Esophagus squamous epithelium (tissue), 5 donors: ENCODE results near the gene CTDSPL. TPM values are rescaled to one million over a fixed set of nuclear protein-coding genes. Genes with fewer than 3 reads are reported as not detected.

ENCODE experiments used
- DNase-seq: peaks from one replicate; lab custom pipeline; 2025; lab: John Stamatoyannopoulos, UW
- H3K27ac ChIP-seq, 4 donors: fragments of 200-600 bp; sonication (generic); one replicate each; pipeline ENCODE4 v1.5.1; 2016 to 2019; ENCODE audit warnings: mild to moderate bottlenecking in 1 of 4
- H3K27me3 ChIP-seq, 4 donors: fragments of 200-600 bp; sonication (generic); 1 replicate in 3 of 4; 2 replicates in 1 of 4; pipeline versions ENCODE4 v1.5.1 to v1.6.0; 2017 to 2021; ENCODE audit warnings: antibody characterized with exemption in 1 of 4
- H3K36me3 ChIP-seq, 3 donors: fragments of 200-600 bp; sonication (generic); one replicate each; pipeline ENCODE4 v1.5.1; 2016 to 2019
- H3K4me1 ChIP-seq, 3 donors: fragments of 200-600 bp; sonication (generic); one replicate each; pipeline ENCODE4 v1.5.1; 2017 to 2019
- H3K4me3 ChIP-seq, 4 donors: fragments of 200-600 bp; sonication (generic); 1 replicate in 3 of 4; 2 replicates in 1 of 4; pipeline ENCODE4 v1.5.1; 2016 to 2019; ENCODE audit warnings: mild to moderate bottlenecking in 2 of 4, moderate library complexity in 1 of 4
- H3K9me3 ChIP-seq, 3 donors: fragments of 200-600 bp; sonication (generic); one replicate each; pipeline ENCODE4 v1.5.1; 2016 to 2019
- POLR2A ChIP-seq, 4 donors: fragments of 450-650 bp; IDR thresholded peaks; one replicate each; pipeline ENCODE4 v1.6.1; 2017; ENCODE audit warnings: antibody characterized with exemption in 4 of 4, mild to moderate bottlenecking in 4 of 4, moderate library complexity in 3 of 4
- WGBS, 2 donors: methylation state at CpG; one replicate each; pipeline ENCODE4 v1.1.5; 2018; 5-methylcytosine and 5-hydroxymethylcytosine counted together
- intact Hi-C: fragments of 100-400 bp; cut with DNase I; formaldehyde crosslinking; loops from one replicate; pipeline ENCODE4 v1.15.0; 2022
- total RNA-seq, 4 donors: library from RNA; depleted of rRNA; stranded (reverse); fragments of >200 nt; gene quantifications; one replicate each; pipeline ENCODE4 v1.1.0, GENCODE V29; 2016
- TF ChIP-seq, protein P1 (sequence below), 6 experiments: fragments of 450-650 bp in 4 of 6; fragments of 200-600 bp in 2 of 6; sonication (generic) in 2 of 6; IDR thresholded peaks; one replicate each; pipeline ENCODE4 v1.5.1; 2016 to 2019; ENCODE audit warnings: antibody characterized with exemption in 6 of 6, mild to moderate bottlenecking in 4 of 6, moderate library complexity in 4 of 6
- donor health status: DM: yes; HTN: yes; CAD: no.

Gene CTDSPL
- total RNA-seq, 4 donors from 2014 or later: 20.7 to 55.1 (median 30.8) TPM

DNA sequence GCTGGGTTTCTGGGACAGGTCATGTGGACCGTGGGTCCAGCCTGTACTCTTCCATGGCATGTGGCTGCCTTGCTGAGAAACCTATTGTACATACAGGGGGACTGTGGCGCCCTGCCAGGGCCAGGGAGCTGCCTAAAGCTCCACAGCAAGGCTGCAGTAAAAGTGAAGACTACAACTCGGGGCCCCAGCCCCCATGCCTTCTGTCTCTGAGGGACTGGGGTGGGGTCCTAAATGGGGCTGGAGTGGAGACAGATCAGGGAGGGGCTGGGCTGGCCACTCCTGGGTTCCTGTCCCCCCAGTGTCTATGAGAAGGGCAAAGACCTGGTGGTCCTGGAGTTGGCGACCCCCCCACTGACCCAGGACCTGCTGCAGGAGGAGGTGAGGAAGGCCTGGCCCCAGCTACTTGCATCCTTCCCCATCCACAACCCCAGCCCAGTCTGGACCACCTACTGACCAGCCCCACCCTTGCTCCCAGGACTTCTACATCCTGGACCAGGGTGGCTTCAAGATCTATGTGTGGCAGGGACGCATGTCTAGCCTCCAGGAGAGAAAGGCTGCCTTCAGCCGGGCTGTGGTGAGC, 136.2 kb downstream of the CTDSPL start:
- no peaks in the 10 kb centered on the region for H3K9me3 ChIP-seq

DNA sequence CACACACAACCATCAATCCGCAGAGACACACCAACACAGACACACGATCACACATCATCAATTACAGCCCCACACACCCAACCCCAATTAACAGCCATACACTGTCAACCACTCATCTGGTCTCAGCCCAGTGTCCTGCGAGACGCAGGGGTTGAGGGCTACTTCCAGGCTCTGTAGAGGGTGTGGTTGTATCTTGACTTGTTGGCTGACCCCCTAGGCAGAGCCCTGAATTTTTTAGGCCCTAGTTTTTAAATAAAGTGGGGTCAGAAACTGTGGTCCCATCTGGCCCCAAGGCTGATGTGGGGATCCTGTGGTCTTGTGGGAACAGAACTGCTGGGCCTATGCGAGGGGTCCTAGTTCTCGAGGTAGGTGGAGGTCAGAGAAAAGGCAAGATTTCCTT, 138.2 kb downstream of the CTDSPL start:
- no peaks in the 10 kb centered on the region for H3K9me3 ChIP-seq
- H3K27ac ChIP-seq: no peak overlapping the region
- 88 to 91% methylated on average over 6 of the region's 6 CpGs for WGBS, 2 donors
- intact Hi-C loops: no loop called here
- peaks cover 0 to 51% (median 0%) of the 10 kb centered on the region in 3 donors for H3K36me3 ChIP-seq
- TF ChIP-seq POLR2A (IDR thresholded peaks at IDR 0.05): no peak
- TF ChIP-seq, protein P1, sequence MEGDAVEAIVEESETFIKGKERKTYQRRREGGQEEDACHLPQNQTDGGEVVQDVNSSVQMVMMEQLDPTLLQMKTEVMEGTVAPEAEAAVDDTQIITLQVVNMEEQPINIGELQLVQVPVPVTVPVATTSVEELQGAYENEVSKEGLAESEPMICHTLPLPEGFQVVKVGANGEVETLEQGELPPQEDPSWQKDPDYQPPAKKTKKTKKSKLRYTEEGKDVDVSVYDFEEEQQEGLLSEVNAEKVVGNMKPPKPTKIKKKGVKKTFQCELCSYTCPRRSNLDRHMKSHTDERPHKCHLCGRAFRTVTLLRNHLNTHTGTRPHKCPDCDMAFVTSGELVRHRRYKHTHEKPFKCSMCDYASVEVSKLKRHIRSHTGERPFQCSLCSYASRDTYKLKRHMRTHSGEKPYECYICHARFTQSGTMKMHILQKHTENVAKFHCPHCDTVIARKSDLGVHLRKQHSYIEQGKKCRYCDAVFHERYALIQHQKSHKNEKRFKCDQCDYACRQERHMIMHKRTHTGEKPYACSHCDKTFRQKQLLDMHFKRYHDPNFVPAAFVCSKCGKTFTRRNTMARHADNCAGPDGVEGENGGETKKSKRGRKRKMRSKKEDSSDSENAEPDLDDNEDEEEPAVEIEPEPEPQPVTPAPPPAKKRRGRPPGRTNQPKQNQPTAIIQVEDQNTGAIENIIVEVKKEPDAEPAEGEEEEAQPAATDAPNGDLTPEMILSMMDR (IDR thresholded peaks at IDR 0.05): no peak
- no peak for DNase-seq
- H3K27me3 ChIP-seq: no peaks in the 10 kb centered on the region
- H3K4me3 ChIP-seq: no peak overlapping the region
- H3K4me1 ChIP-seq: peaks cover 18 to 57% (median 22%) of the 10 kb centered on the region in 3 donors

More for the DNA sequence above, 136.2 kb downstream of the CTDSPL start:
- 70 to 100% methylated on average over 1 to 2 of the region's 6 CpGs for WGBS, 2 donors
- Histone ChIP-seq H3K27ac (peak overlapping the region; percentile 86 to 97 (median 94)), H3K27me3 (no peaks in the 10 kb centered on the region), H3K4me3 (peak overlapping the region in 3 of 4 donors; percentile 54 to 76 (median 56)), H3K36me3 (peaks cover 0 to 46% (median 0%) of the 10 kb centered on the region in 3 donors), H3K4me1 (peaks cover 14 to 59% (median 32%) of the 10 kb centered on the region in 3 donors)
- DNase-seq: no peak
- no peak for TF ChIP-seq POLR2A (IDR thresholded peaks at IDR 0.05)
- TF ChIP-seq, protein P1 (IDR thresholded peaks at IDR 0.05): no peak
- intact Hi-C loops: no loop called here

DNA sequence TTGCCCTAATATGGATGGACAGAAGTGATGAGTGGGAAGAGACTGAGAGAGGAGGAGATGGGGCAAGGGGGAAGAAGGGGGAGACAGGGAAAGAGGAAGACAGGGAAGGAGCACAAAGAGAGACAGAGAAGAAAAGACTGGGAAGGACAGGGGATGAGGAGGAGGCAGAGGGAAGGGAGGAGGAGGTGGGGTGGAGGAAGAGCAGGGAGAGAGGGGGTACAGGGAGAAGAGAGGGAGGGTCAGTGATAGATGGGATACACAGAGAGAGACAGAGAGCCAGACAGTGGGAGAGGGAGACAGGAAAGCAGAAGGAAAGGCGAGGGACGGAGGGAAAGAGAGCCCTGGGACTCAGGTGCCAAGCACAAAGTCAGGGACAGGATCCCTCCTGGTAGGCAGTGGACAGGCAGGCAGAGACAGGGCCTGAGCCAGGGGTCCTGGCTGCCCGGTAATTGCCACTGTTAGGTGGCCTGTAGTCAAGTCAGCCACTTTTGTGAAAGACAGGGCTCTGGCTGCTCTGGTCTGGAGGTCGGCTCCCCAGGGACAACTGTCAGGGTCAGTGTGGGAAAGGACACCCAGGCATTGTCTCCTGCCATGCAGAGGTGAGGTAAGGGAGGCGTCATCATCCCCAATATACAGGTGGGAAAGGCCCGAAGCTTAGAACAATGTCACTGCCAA, 138.7 kb downstream of the CTDSPL start:
- TF ChIP-seq POLR2A (IDR thresholded peaks at IDR 0.05): no peak
- TF ChIP-seq, protein P1 (IDR thresholded peaks at IDR 0.05): no peak
- DNase-seq: no peak
- 94 to 96% methylated on average over 3 of the region's 6 CpGs for WGBS, 2 donors
- intact Hi-C loops: no loop called here
- Histone ChIP-seq H3K9me3 (no peaks in the 10 kb centered on the region), H3K4me1 (peaks cover 18 to 57% (median 18%) of the 10 kb centered on the region in 3 donors), H3K27me3 (no peaks in the 10 kb centered on the region), H3K36me3 (peaks cover 0 to 49% (median 0%) of the 10 kb centered on the region in 3 donors), H3K4me3 (no peak overlapping the region), H3K27ac (no peak overlapping the region)

DNA sequence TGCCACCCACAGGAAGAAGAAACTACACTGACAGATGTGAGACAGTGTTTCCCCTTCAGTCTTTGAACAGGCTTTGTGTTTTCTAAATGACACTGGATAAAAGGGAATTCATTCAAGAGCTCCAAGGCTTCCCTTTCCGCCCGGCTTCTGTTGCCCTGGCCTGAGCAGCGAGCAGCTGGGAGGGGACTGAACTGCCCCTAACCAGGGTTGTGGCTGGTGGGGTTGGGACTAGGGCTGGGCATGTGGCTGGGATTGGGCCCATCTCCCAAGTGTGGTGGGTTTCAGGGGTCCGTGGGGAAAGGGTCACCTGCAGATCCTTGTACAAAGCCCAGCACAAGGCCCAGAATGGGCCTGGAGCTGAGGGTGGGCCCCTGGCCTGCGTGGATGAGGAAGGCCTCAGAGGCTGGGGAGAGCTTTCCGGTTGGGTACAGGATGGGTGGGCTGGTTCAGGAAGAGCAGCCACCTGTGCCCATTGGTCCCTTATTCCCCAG, 139.3 kb downstream of the CTDSPL start:
- peaks cover 0 to 47% (median 0%) of the 10 kb centered on the region in 3 donors for H3K36me3 ChIP-seq
- H3K27me3 ChIP-seq: no peaks in the 10 kb centered on the region
- no peak overlapping the region for H3K4me3 ChIP-seq
- 100% methylated on average over 2 of the region's 6 CpGs; no CpG with 5 or more reads in 1 of the 2 donors for WGBS, 2 donors
- intact Hi-C loops: no loop called here
- DNase-seq: no peak
- no peaks in the 10 kb centered on the region for H3K9me3 ChIP-seq
- H3K27ac ChIP-seq: no peak overlapping the region
- TF ChIP-seq POLR2A (IDR thresholded peaks at IDR 0.05): no peak
- TF ChIP-seq, protein P1 (IDR thresholded peaks at IDR 0.05): no peak
- H3K4me1 ChIP-seq: peaks cover 17 to 58% (median 21%) of the 10 kb centered on the region in 3 donors
